Measurements from ENCODE around the gene EPHB2. TPM values are rescaled to one million over a fixed set of nuclear protein-coding genes. Genes with fewer than 3 reads are reported as not detected.

Gene EPHB2
- total RNA-seq, 1 donor from 2014 or later = 3.9 TPM

DNA sequence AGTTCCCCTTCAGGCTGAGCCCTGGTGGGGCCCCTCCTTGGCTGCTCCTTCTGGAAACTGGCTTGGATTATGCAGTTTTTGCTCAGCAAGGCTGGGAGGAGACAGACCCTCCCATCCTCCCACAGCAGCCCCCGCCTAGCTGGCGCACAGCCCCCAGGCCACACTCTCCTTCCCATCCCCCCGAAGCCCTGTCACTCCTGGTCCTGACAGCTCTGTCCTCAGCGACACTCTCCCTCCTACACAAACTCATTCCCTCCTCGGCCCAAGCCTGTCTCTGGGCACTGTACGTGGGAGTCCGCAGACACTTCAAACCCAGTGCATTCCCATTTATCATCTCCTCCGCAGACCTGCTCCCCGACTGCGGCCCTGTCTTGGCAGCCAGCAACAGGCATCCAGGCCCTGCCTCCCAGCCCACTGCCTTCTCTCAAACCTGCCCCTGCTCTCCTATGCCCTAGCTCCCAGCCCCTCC, 25.0 kb upstream of the EPHB2 start:
- H3K9me3 ChIP-seq = no peaks in the 10 kb centered on the region
- no peaks in the 10 kb centered on the region for H3K36me3 ChIP-seq
- TF ChIP-seq POLR2AphosphoS5 (IDR thresholded peaks at IDR 0.05; ENCODE audit: insufficient read depth in 1 of 2, low read depth in 1 of 2) = no peak
- H3K4me1 ChIP-seq = no peaks in the 10 kb centered on the region
- no peak overlapping the region for H3K4me3 ChIP-seq
- intact Hi-C loops (cut with DNase I) = no loop called here
- H3K27ac ChIP-seq = no peak overlapping the region
- no peaks in the 10 kb centered on the region for H3K27me3 ChIP-seq
- DNase-seq (ENCODE audit: extremely low spot score in 2 of 2) = no peak

DNA sequence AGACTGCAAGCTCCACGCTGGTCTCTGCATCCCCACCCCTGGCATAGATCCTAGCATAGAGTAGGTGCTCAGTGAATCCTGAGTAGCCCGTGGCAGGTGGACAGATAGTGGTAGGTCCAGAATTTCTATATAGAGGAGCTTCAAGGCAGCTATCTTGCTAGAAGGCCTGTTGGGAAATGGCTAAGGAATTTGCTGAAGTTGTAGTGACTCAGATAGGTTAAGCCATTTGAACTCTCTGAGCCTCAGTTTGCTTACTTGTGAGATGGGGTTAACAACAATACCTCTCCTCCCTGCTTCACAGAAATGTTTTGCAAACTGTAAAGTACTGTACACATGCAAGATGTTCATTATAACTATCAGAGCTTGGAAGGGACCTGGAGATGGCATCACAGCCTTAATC, 23.4 kb upstream of the EPHB2 start:
- DNase-seq (ENCODE audit: extremely low spot score in 2 of 2) = no peak
- TF ChIP-seq POLR2A (IDR thresholded peaks at IDR 0.05) (no peak), POLR2AphosphoS5 (IDR thresholded peaks at IDR 0.05; ENCODE audit: insufficient read depth in 1 of 2, low read depth in 1 of 2) (no peak)
- intact Hi-C loops (cut with DNase I) = no loop called here
- Histone ChIP-seq H3K27ac (no peak overlapping the region), H3K4me1 (no peaks in the 10 kb centered on the region), H3K4me3 (no peak overlapping the region), H3K36me3 (no peaks in the 10 kb centered on the region), H3K27me3 (no peaks in the 10 kb centered on the region), H3K9me3 (no peaks in the 10 kb centered on the region)

DNA sequence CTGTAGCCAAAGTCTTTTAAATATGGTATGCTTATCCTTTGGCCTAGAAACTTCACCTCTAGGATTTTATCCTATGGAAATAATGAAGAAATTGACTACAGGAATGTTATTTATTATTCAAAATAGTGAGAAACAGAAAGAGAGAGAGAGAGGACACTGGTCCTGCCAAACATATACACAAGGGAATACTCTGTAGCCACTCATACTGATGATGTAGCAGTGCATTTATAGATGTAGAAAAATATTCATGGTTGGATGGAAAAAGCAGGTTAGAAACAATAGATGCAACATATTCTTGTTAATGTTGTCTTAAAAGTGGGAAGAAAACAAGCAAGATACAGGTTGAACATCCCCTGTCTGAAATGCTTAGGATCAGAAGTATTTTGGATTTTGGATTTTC, 22.2 kb upstream of the EPHB2 start:
- no peak overlapping the region for H3K27ac ChIP-seq
- no peaks in the 10 kb centered on the region for H3K27me3 ChIP-seq
- no peak for TF ChIP-seq POLR2A (IDR thresholded peaks at IDR 0.05)
- no peak for TF ChIP-seq POLR2AphosphoS5 (IDR thresholded peaks at IDR 0.05; ENCODE audit: insufficient read depth in 1 of 2, low read depth in 1 of 2)
- TF ChIP-seq, protein P1, sequence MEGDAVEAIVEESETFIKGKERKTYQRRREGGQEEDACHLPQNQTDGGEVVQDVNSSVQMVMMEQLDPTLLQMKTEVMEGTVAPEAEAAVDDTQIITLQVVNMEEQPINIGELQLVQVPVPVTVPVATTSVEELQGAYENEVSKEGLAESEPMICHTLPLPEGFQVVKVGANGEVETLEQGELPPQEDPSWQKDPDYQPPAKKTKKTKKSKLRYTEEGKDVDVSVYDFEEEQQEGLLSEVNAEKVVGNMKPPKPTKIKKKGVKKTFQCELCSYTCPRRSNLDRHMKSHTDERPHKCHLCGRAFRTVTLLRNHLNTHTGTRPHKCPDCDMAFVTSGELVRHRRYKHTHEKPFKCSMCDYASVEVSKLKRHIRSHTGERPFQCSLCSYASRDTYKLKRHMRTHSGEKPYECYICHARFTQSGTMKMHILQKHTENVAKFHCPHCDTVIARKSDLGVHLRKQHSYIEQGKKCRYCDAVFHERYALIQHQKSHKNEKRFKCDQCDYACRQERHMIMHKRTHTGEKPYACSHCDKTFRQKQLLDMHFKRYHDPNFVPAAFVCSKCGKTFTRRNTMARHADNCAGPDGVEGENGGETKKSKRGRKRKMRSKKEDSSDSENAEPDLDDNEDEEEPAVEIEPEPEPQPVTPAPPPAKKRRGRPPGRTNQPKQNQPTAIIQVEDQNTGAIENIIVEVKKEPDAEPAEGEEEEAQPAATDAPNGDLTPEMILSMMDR (IDR thresholded peaks at IDR 0.05) = no peak
- intact Hi-C loops (cut with DNase I) = no loop called here
- no peaks in the 10 kb centered on the region for H3K4me1 ChIP-seq
- no peaks in the 10 kb centered on the region for H3K36me3 ChIP-seq
- H3K9me3 ChIP-seq = no peaks in the 10 kb centered on the region
- H3K4me3 ChIP-seq = no peak overlapping the region
- DNase-seq (ENCODE audit: extremely low spot score in 2 of 2) = no peak

DNA sequence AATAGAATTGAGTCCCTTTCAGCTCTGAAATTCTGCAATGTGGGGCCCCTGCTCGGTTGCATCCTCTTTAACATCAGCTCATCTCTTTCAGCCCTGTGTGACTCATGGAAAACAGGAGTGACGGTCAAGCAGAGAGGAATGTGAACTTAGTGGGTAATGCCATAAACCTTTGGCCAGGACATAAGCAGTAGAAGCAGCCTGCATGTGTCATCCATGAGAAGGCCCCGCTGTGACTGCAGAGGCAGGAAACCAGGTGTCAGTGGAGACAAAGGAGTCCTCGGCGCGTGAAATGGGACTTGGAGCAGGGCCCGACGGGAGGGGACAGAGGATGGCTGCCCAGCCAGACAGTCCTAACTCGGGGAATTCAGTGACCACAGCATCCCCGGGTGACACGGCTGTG, 21.1 kb upstream of the EPHB2 start:
- H3K4me3 ChIP-seq = no peak overlapping the region
- H3K27me3 ChIP-seq = no peaks in the 10 kb centered on the region
- no peaks in the 10 kb centered on the region for H3K9me3 ChIP-seq
- intact Hi-C loops (cut with DNase I) = no loop called here
- TF ChIP-seq POLR2A (IDR thresholded peaks at IDR 0.05) (no peak), POLR2AphosphoS5 (IDR thresholded peaks at IDR 0.05; ENCODE audit: insufficient read depth in 1 of 2, low read depth in 1 of 2) (no peak)
- TF ChIP-seq, protein P1 (IDR thresholded peaks at IDR 0.05) = no peak
- no peak for DNase-seq (ENCODE audit: extremely low spot score in 2 of 2)
- H3K27ac ChIP-seq = no peak overlapping the region
- no peaks in the 10 kb centered on the region for H3K4me1 ChIP-seq
- no peaks in the 10 kb centered on the region for H3K36me3 ChIP-seq

DNA sequence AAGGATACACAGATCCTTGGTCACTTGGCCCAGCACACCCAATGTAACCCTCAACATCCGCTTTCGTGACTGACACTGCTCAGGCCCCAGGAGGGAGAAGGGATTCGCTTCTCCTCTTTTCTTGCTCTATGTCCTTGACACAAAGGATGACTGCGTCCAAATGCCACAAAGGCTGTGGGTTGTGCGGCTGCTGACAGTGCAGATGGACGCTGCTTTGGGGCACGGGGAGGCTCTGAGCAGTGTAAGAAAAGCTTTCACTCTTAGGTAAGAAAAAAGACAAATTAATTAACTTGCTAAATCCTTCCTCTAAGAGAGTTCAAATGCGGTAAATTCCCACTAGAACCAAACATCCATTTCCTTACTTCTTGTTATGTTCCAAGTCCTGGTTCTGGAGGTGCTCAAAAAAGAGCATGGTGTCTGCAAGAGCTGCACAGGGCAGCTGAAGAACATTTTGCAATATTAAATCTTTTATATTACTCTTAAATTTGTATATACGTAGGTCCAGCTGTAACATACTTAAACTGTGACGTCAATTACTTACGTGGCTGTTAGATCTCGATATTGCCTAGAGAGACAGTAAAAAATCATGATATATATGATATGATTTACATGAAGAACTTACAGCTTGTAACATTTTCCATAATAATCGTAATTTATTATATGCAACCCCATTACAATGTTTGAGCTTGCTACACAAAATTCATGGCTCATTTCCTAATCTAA, 19.4 kb upstream of the EPHB2 start:
- intact Hi-C loops (cut with DNase I) = no loop called here

DNA sequence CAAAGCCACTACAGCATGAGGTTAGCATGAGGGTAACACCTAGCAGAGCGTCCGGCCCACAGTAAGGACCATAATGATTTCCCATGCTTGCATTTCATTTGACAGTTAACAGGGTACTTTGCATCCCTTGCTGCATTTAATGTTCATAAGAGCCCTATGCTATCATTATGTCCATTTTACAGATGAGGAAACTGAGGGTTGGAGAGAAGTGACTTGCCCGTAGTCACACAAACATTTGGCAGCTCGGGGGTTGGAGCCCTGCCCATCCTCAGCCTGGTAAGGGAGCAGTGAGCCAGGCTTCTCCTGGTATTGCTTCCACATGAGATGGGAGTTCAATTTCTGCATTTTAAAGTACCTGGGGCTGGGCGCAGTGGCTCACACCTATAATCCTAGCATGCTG, 16.5 kb upstream of the EPHB2 start:
- no peak overlapping the region for H3K4me3 ChIP-seq
- H3K27me3 ChIP-seq = no peaks in the 10 kb centered on the region
- H3K27ac ChIP-seq = no peak overlapping the region
- no peaks in the 10 kb centered on the region for H3K9me3 ChIP-seq
- no peaks in the 10 kb centered on the region for H3K36me3 ChIP-seq
- H3K4me1 ChIP-seq = no peaks in the 10 kb centered on the region
- intact Hi-C loops (cut with DNase I) = no loop called here
- DNase-seq (ENCODE audit: extremely low spot score in 2 of 2) = no peak
- TF ChIP-seq, protein P1 (IDR thresholded peaks at IDR 0.05) = no peak
- TF ChIP-seq POLR2A (IDR thresholded peaks at IDR 0.05) (no peak), POLR2AphosphoS5 (IDR thresholded peaks at IDR 0.05; ENCODE audit: insufficient read depth in 1 of 2, low read depth in 1 of 2) (no peak)

More for the DNA sequence above, 19.4 kb upstream of the EPHB2 start:
- Histone ChIP-seq H3K4me3 (no peak overlapping the region), H3K36me3 (no peaks in the 10 kb centered on the region), H3K4me1 (no peaks in the 10 kb centered on the region), H3K27me3 (no peaks in the 10 kb centered on the region), H3K9me3 (no peaks in the 10 kb centered on the region), H3K27ac (no peak overlapping the region)
- TF ChIP-seq, protein P1 (IDR thresholded peaks at IDR 0.05) = no peak
- TF ChIP-seq POLR2A (IDR thresholded peaks at IDR 0.05) = no peak
- no peak for TF ChIP-seq POLR2AphosphoS5 (IDR thresholded peaks at IDR 0.05; ENCODE audit: insufficient read depth in 1 of 2, low read depth in 1 of 2)
- no peak for DNase-seq (ENCODE audit: extremely low spot score in 2 of 2)

All from vagina (tissue), 2 donors.